Measurements from ENCODE around the gene TBC1D16.

GRCh38 chr17:80033840-80034239, 1.8 kb downstream of the TBC1D16 start:
- no peak for TF ChIP-seq CTCF (conservative IDR thresholded peaks at IDR 0.05 in 1 of 2, IDR thresholded peaks at IDR 0.05 in 1 of 2; ENCODE audit: low read depth in 1 of 2, low read length in 2 of 2)
- TF ChIP-seq EZH2 (IDR thresholded peaks at IDR 0.05; ENCODE audit: low read length, missing control alignments), result no peak
